Right renal cortex interstitium (tissue), 3 donors: ENCODE data around the gene P2RX2. TPM values are rescaled to one million over a fixed set of nuclear protein-coding genes. Genes with fewer than 3 reads are reported as not detected.

Experiments
- DNase-seq, 3 donors: peaks; one replicate each; pipeline ENCODE4 v3.0.0-alpha.2; 2013; ENCODE audit warnings: low read depth in 3 of 3, low spot score in 2 of 3
- polyA plus RNA-seq, 3 donors: library from polyadenylated mRNA; unstranded; fragments of 120-200 nt; gene quantifications; one replicate each; pipeline ENCODE4 v1.2.1, GENCODE V29; 2013; ENCODE audit not compliant: insufficient read length in 3 of 3

The P2RX2 gene
- polyA plus RNA-seq, 3 donors: 0.86 to 1.3 (median 1.1) TPM

GRCh38 chr12:132657004-132657727 is 38.6 kb downstream of the P2RX2 start:
- DNase-seq: no peak

GRCh38 chr12:132658149-132658894 is 39.7 kb downstream of the P2RX2 start:
- DNase-seq: no peak

- DNase-seq: no peak
Observed at GRCh38 chr12:132659146-132659545, 40.6 kb downstream of the P2RX2 start.

GRCh38 chr12:132660052-132660451 is 41.5 kb downstream of the P2RX2 start:
- no peak for DNase-seq

- DNase-seq: no peak
Observed at GRCh38 chr12:132660996-132661395, 42.4 kb downstream of the P2RX2 start.

GRCh38 chr12:132661972-132662371 is 43.4 kb downstream of the P2RX2 start:
- DNase-seq: no peak

GRCh38 chr12:132662901-132663755 is 44.6 kb downstream of the P2RX2 start:
- no peak for DNase-seq

- DNase-seq: no peak
Observed at GRCh38 chr12:132664206-132665148, 45.9 kb downstream of the P2RX2 start.

GRCh38 chr12:132665149-132665491 is 46.5 kb downstream of the P2RX2 start:
- no peak for DNase-seq

- DNase-seq: no peak
Observed at GRCh38 chr12:132665794-132666193, 47.2 kb downstream of the P2RX2 start.

GRCh38 chr12:132668191-132669088 is 49.9 kb downstream of the P2RX2 start:
- DNase-seq: no peak

GRCh38 chr12:132669166-132669879 is 50.7 kb downstream of the P2RX2 start:
- no peak for DNase-seq

Other genes with a start within 250 kb of the P2RX2 start
- 10 to 100 TPM; 34.2 to 42.5 (median 37.4) TPM for gene FBRSL1, start 128.6 kb upstream of the P2RX2 start, polyA plus RNA-seq
- gene LRCOL1, start 8.2 kb upstream of the P2RX2 start, polyA plus RNA-seq: 1 to 10 TPM; 1.4 to 2.2 (median 1.9) TPM
- 10 to 100 TPM; 44.5 to 45.7 (median 44.5) TPM for gene POLE, start 68.6 kb downstream of the P2RX2 start, polyA plus RNA-seq
- 10 to 100 TPM; 50.6 to 53.1 (median 52.7) TPM for gene PXMP2, start 68.8 kb downstream of the P2RX2 start, polyA plus RNA-seq
- 10 to 100 TPM; 17.0 to 20.5 (median 20.1) TPM for gene PGAM5, start 92.1 kb downstream of the P2RX2 start, polyA plus RNA-seq
- gene ANKLE2, start 143.1 kb downstream of the P2RX2 start, polyA plus RNA-seq: 10 to 100 TPM; 57.8 to 66.7 (median 58.5) TPM
- gene GOLGA3, start 210.1 kb downstream of the P2RX2 start, polyA plus RNA-seq: 10 to 100 TPM; 18.5 to 23.6 (median 21.7) TPM